ENCODE data around the gene VPS26B.
"Not testable (repeated sequence)": the region's sequence is repeated elsewhere in the genome, so short reads cannot be mapped to it uniquely, and the experiment has no call there.

Gene VPS26B

DNA sequence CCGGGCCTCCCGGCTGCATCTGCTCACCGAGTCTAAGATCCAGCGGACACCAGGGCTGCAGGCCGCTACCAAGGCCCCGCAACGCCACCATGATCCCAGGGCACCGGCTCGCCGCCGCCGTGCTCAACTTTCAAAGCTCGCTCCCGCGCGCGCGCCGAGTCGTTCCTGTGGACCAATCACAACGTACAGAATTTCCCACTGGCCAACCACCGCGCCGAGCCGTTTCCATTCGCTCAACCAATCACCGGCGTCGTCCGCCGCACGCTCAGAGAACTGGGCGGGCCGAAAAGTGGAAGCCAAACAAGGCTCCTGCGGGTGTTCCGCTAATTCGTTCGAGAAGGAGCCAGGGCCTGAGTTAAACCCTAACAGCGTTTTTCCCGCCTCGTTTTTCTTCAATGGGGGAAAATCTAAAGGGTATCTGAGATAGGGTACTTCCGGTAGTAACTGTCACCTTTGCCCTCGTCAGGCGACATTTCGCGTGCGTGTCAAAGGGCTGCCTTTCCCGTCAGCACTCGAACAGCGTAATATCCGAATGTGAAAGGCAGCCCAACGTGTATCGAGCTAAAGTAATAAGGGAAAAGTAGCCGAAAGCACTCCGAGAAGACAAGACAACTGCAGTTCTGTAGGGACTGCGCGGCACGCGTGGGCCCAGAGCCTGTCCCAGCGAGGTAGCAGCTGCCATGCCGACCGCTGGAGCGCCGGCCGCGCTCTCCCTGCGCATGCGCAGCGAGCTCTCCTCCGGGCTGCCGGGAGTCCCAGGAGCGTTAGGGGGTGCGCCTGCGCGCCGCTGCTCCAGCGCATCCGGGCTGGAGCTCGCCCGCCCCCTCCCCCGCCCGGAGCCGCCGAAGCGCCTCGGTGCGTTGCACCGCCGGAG is at the start of gene VPS26B, which contains the start of gene NCAPD3:
Gene VPS26B (plus strand): TSS at position 836 of the 874 bp plus-strand sequence. CDS start 452 bp downstream, outside the sequence.
Gene NCAPD3 (minus strand): TSS at position 132 of the 874 bp plus-strand sequence. CDS start 41 bp downstream, at position 91.
- DNase-seq (ENCODE audit: low read depth) = peak; percentile 97

- no peak for DNase-seq (ENCODE audit: low read depth)
These were observed 48.2 kb upstream of the VPS26B start for GRCh38 chr11:134176284-134176683.

- DNase-seq (ENCODE audit: low read depth) = no peak
These were observed 46.3 kb upstream of the VPS26B start for GRCh38 chr11:134178032-134178674.

DNA sequence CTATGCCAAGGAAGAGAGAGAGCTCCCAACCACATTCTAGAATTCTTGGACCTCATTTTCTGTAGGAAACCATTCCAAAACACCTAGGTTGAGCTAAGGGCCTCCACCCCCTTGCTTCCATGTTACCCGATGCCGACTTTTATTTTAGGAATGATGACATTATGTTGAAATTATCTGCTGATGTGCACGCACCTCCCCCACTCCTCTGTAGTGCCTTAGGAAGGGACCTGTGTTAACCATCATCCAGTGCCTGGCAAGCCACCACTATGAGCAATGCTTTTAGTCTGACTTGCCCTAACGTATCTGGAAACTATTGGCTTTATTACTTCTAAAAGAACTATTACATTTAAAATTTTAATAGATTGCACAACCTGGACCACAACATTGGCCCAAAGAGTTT is 42.8 kb upstream of the VPS26B start:
- no peak for DNase-seq (ENCODE audit: low read depth)

DNA sequence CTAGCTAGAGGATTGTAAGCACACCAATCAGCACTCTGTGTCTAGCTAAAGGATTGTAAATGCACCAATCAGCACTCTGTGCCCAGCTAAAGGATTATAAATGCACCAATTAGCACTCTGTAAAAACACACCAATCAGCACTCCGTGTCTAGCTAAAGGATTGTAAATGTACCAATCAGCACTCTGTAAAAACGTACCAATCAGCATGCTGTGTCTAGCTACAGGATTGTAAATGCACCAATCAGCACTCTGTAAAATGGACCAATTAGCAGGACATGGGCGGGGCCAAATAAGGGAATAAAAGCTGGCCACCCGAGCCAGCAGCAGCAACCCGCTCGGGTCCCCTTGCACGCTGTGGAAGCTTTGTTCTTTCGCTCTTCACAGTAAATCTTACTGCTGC is 36.4 kb upstream of the VPS26B start:
- not testable (repeated sequence) for DNase-seq (ENCODE audit: low read depth)

DNA sequence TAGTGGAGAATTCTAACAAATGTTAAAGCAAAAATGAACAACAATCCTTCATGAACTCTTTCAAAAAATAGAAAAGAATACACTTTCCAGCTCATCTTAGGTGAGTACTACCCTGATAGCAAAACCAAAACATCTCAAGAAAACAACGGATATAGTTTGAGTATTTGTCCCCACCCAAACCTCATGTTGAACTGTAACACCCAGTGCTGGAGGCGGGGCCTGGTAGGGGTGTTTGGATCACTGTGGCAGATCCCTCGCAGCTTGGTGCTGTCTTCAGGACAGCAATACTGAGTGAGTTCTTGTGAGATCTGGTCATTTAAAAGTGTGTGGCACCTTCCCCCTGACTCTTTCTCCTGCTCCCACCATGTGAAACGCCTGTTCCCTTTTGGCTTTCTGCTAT is 27.7 kb upstream of the VPS26B start:
- no peak for DNase-seq (ENCODE audit: low read depth)

DNA sequence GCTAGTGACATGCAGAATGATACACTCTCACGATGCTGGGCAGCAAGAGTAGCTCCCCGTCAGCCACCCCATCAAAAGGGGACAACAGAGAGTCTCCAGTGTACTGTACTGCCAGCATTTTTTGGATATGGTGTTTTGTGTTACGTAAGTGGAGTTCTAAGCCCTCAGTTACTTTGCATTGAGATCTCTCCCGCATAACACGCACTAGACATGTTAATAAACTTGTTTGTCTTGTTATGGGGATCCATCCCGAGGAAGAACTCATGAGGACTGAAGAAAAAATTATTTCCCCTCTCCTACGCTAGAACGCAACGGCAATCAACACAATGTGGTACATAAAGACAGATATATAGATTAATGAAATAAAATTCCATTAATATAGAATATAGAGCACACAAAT is 24.9 kb upstream of the VPS26B start:
- DNase-seq (ENCODE audit: low read depth) = no peak

DNA sequence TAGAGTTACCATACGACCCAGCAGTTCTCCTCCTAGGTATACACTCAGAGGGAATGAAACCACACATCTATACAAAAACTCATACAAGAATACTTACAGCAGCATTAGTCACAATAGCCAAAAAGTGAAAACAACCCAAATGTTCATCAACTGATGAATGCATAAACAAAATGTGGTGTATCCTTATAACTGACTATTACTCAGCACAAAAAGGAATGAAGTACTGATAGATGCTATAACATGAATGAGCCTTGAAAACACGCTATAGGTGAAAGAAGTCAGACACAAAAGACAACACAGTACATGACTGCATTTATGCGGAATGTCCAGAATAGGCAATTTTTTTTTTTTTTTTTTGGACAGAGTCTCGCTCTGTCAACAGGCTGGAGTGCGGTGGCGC is 23.8 kb upstream of the VPS26B start:
- peak; percentile 4 for DNase-seq (ENCODE audit: low read depth)

- DNase-seq (ENCODE audit: low read depth) = no peak
These were observed 21.8 kb upstream of the VPS26B start for GRCh38 chr11:134202661-134203060.

- no peak for DNase-seq (ENCODE audit: low read depth)
These were observed 18.7 kb upstream of the VPS26B start for GRCh38 chr11:134205729-134206128.

GRCh38 chr11:134206185-134206584 is 18.3 kb upstream of the VPS26B start:
- DNase-seq (ENCODE audit: low read depth) = no peak

- peak; percentile 39 for DNase-seq (ENCODE audit: low read depth)
These were observed 16.8 kb upstream of the VPS26B start for GRCh38 chr11:134207538-134208239.

- DNase-seq (ENCODE audit: low read depth) = no peak
These were observed 8.6 kb upstream of the VPS26B start for GRCh38 chr11:134215836-134216235.

- no peak for DNase-seq (ENCODE audit: low read depth)
These were observed 7.7 kb upstream of the VPS26B start for GRCh38 chr11:134216816-134217215.

DNA sequence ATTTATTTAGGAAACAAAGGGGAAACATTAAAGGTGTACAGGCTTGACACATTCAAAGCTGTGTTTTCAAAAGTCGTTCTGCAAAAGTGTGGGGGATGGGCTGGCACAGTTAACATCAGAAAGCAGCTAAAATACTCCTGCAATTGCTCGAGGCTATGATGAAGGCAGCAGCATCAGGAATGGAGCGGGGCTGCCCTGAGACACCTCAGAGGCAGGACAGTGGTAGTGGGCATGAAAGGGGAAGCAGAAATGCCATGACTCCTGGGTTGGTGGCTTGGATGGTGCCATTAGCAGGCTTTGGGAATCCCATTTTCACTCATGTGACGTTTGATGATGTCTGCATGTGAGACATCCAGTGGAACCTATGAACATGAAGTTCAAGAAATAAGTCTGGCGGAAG is 1.4 kb upstream of the VPS26B start:
- peak; percentile 21 for DNase-seq (ENCODE audit: low read depth)

GRCh38 chr11:134224710-134225664 is 516 bp downstream of the VPS26B start:
- peak; percentile 50 for DNase-seq (ENCODE audit: low read depth)

GRCh38 chr11:134226806-134227325 is 2.4 kb downstream of the VPS26B start:
- DNase-seq (ENCODE audit: low read depth) = peak; percentile 6

DNA sequence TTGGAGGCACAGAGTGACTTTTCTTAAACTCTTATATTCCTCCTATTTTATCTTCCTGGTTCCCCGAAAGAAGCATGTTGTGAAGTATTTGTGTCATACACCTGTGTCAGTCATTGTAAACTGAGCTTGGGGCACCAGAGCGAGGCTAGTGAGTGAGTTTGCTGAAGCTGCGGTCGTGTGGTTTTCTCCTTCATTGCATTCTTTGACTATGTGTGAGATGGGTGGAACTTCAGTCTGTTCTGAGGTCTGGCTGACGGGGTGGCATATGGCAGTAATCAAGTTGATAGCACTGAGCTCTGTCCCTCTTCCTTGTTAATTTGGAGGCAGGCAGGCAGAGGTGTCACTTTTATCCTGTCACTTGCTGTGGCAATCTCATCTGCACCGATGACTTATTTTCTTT is 4.2 kb downstream of the VPS26B start:
- peak; percentile 85 for DNase-seq (ENCODE audit: low read depth)

- peak; percentile 67 for DNase-seq (ENCODE audit: low read depth)
These were observed 4.8 kb downstream of the VPS26B start for GRCh38 chr11:134229126-134229790.

- no peak for DNase-seq (ENCODE audit: low read depth)
These were observed 5.9 kb downstream of the VPS26B start for GRCh38 chr11:134230339-134230738.
